Measurements from ENCODE around the gene CRYM. TPM values are rescaled to one million over a fixed set of nuclear protein-coding genes. Genes with fewer than 3 reads are reported as not detected.
"Not testable (repeated sequence)": the region's sequence is repeated elsewhere in the genome, so short reads cannot be mapped to it uniquely, and the experiment has no call there.

Gene CRYM
- total RNA-seq, 1 donor from 2014 or later, result 4.6 TPM

GRCh38 chr16:21260870-21261791 lies 17.0 kb downstream of the CRYM start:
- Mint-ChIP-seq H3K36me3 (no peaks in the 10 kb centered on the region), H3K27me3 (ENCODE audit: low read depth) (no peaks in the 10 kb centered on the region), H3K9me3 (no peaks in the 10 kb centered on the region), H3K4me3 (no peak overlapping the region), H3K27ac (no peak overlapping the region), H3K4me1 (peaks cover 10% of the 10 kb centered on the region)
- TF ChIP-seq CTCF (IDR thresholded peaks at IDR 0.05; ENCODE audit: unreplicated experiment), result no peak
- DNase-seq (ENCODE audit: low spot score in 2 of 2, unreplicated experiment in 2 of 2), result no peak

- Mint-ChIP-seq H3K27me3 (ENCODE audit: low read depth) (peaks cover 12% of the 10 kb centered on the region), H3K4me3 (no peak overlapping the region), H3K4me1 (no peaks in the 10 kb centered on the region), H3K9me3 (no peaks in the 10 kb centered on the region), H3K36me3 (no peaks in the 10 kb centered on the region), H3K27ac (no peak overlapping the region)
- no peak for DNase-seq (ENCODE audit: low spot score in 2 of 2, unreplicated experiment in 2 of 2)
- no peak for TF ChIP-seq CTCF (IDR thresholded peaks at IDR 0.05; ENCODE audit: unreplicated experiment)
Observed at GRCh38 chr16:21257284-21257683, 20.8 kb downstream of the CRYM start.

- Mint-ChIP-seq H3K9me3 (no peaks in the 10 kb centered on the region), H3K27me3 (ENCODE audit: low read depth) (peaks cover 12% of the 10 kb centered on the region), H3K4me1 (no peaks in the 10 kb centered on the region), H3K27ac (no peak overlapping the region), H3K4me3 (no peak overlapping the region), H3K36me3 (no peaks in the 10 kb centered on the region)
- TF ChIP-seq CTCF (IDR thresholded peaks at IDR 0.05; ENCODE audit: unreplicated experiment), result no peak
- DNase-seq (ENCODE audit: low spot score in 2 of 2, unreplicated experiment in 2 of 2), result no peak
Observed at GRCh38 chr16:21256636-21257035, 21.5 kb downstream of the CRYM start.

GRCh38 chr16:21253470-21253869 lies 24.6 kb downstream of the CRYM start:
- Mint-ChIP-seq H3K4me1 (no peaks in the 10 kb centered on the region), H3K4me3 (no peak overlapping the region), H3K9me3 (no peaks in the 10 kb centered on the region), H3K27ac (no peak overlapping the region), H3K36me3 (no peaks in the 10 kb centered on the region), H3K27me3 (ENCODE audit: low read depth) (peaks cover 22% of the 10 kb centered on the region)
- no peak for DNase-seq (ENCODE audit: low spot score in 2 of 2, unreplicated experiment in 2 of 2)
- no peak for TF ChIP-seq CTCF (IDR thresholded peaks at IDR 0.05; ENCODE audit: unreplicated experiment)

- peaks cover 17% of the 10 kb centered on the region for H3K27me3 Mint-ChIP-seq (ENCODE audit: low read depth)
- H3K4me1 Mint-ChIP-seq, result no peaks in the 10 kb centered on the region
- TF ChIP-seq CTCF (IDR thresholded peaks at IDR 0.05; ENCODE audit: unreplicated experiment), result no peak
Observed at GRCh38 chr16:21250072-21250923, 27.8 kb downstream of the CRYM start.

GRCh38 chr16:21248179-21248578 lies 29.9 kb downstream of the CRYM start:
- H3K36me3 Mint-ChIP-seq; H3K9me3 Mint-ChIP-seq; DNase-seq (ENCODE audit: low spot score in 2 of 2, unreplicated experiment in 2 of 2); H3K4me3 Mint-ChIP-seq; H3K4me1 Mint-ChIP-seq; H3K27ac Mint-ChIP-seq: not testable (repeated sequence)
- peaks cover 11% of the 10 kb centered on the region for H3K27me3 Mint-ChIP-seq (ENCODE audit: low read depth)

More at GRCh38 chr16:21250072-21250923, 27.8 kb downstream of the CRYM start:
- H3K4me3 Mint-ChIP-seq, result no peak overlapping the region
- no peaks in the 10 kb centered on the region for H3K9me3 Mint-ChIP-seq
- DNase-seq (ENCODE audit: low spot score in 2 of 2, unreplicated experiment in 2 of 2), result no peak
- H3K27ac Mint-ChIP-seq, result no peak overlapping the region
- H3K36me3 Mint-ChIP-seq, result no peaks in the 10 kb centered on the region
